GM18508 (cell line): ENCODE data around the gene RPLP2.

ENCODE experiments used
- ATAC-seq: cut with Tn5 transposase; IDR thresholded peaks from one replicate; pipeline ENCODE4 v1.9.1; 2021; ENCODE audit warnings: moderate number of reproducible peaks; ENCODE audit not compliant: insufficient read depth, unreplicated experiment

Gene RPLP2

GRCh38 chr11:861105-861479 is 51.3 kb downstream of the RPLP2 start:
- no peak for ATAC-seq

GRCh38 chr11:862081-862661 is 52.4 kb downstream of the RPLP2 start:
- ATAC-seq, result no peak
